IMR-90 (cell line): Measurements from ENCODE around the gene HSBP1L1. TPM values are rescaled to one million over a fixed set of nuclear protein-coding genes. Genes with fewer than 3 reads are reported as not detected.

Experiments used
- ATAC-seq: fragments of 200-7000 bp; cut with Tn5 transposase; 2 replicates; pipeline ENCODE4 v1.9.1; 2020; ENCODE audit warnings: low read depth, mild to moderate bottlenecking, moderate library complexity
- BruUV-seq: library from RNA; stranded (reverse); fragments of 400-500 nt; replicated peaks from 2 replicates; lab custom pipeline; 2021; lab: Mats Ljungman, UMichigan
- CTCF ChIA-PET: fragments of 300-600 bp; formaldehyde crosslinking; extraction: SDS; loops from one replicate; lab custom pipeline; 2021; ENCODE audit warnings: antibody characterized with exemption; lab: Yijun Ruan, JAX
- POLR2A ChIA-PET: fragments of 300-600 bp; sonication (Branson Sonifier 250); formaldehyde crosslinking; loops from one replicate; lab custom pipeline; 2022; ENCODE audit warnings: antibody characterized with exemption; ENCODE audit not compliant: unreplicated experiment; lab: Charles Lee
- DNase-seq: peaks from one replicate; pipeline ENCODE4 v3.0.0; 2013
- H2AFZ ChIP-seq: replicated peaks from 2 replicates; pipeline ENCODE3; 2013; ENCODE audit warnings: low read length, mild to moderate bottlenecking; ENCODE audit not compliant: poor library complexity
- H2AK5ac ChIP-seq: 2 replicates; pipeline ENCODE4 v1.6.1; 2013; ENCODE audit warnings: low read depth, low read length, inconsistent platforms
- H2AK9ac ChIP-seq: replicated peaks from 2 replicates; pipeline ENCODE3; 2013; ENCODE audit warnings: mild to moderate bottlenecking, low read depth, low read length, moderate library complexity; ENCODE audit not compliant: poor library complexity
- H2BK120ac ChIP-seq: 2 replicates; pipeline ENCODE4 v1.6.1; 2013; ENCODE audit warnings: low read depth, low read length, inconsistent platforms
- H2BK15ac ChIP-seq: 3 replicates; pipeline ENCODE4 v1.6.1; 2013; ENCODE audit warnings: low read depth, low read length, inconsistent platforms
- H2BK20ac ChIP-seq: 2 replicates; pipeline ENCODE4 v1.6.1; 2013; ENCODE audit warnings: low read depth, mild to moderate bottlenecking, inconsistent platforms, low read length, moderate library complexity
- H2BK5ac ChIP-seq: 2 replicates; pipeline ENCODE4 v1.6.1; 2013; ENCODE audit warnings: mild to moderate bottlenecking, low read depth, low read length, inconsistent platforms; ENCODE audit not compliant: poor library complexity, severe bottlenecking
- H3K14ac ChIP-seq: replicated peaks from 2 replicates; pipeline ENCODE4 v1.6.1; 2013; ENCODE audit warnings: low read depth, low read length, inconsistent platforms
- H3K18ac ChIP-seq: 2 replicates; pipeline ENCODE4 v1.6.1; 2013; ENCODE audit warnings: low read depth, low read length, control low read depth
- H3K23ac ChIP-seq: 2 replicates; pipeline ENCODE4 v1.6.1; 2013; ENCODE audit warnings: low read depth, low read length, inconsistent platforms
- H3K27ac ChIP-seq: 2 replicates; pipeline ENCODE4 v1.5.1; 2013; ENCODE audit warnings: mild to moderate bottlenecking, control low read depth, low read length; ENCODE audit not compliant: insufficient read depth
- H3K27me3 ChIP-seq: 2 replicates; pipeline ENCODE4 v1.6.1; 2013; ENCODE audit warnings: low read length; ENCODE audit not compliant: control insufficient read depth, insufficient read depth
- H3K36me3 ChIP-seq: 2 replicates; pipeline ENCODE4 v1.6.1; 2013; ENCODE audit warnings: low read length, mixed read lengths; ENCODE audit not compliant: control insufficient read depth, insufficient read depth
- H3K4ac ChIP-seq: 2 replicates; pipeline ENCODE4 v1.6.1; 2013; ENCODE audit warnings: low read depth, low read length, inconsistent platforms
- H3K4me1 ChIP-seq: 2 replicates; pipeline ENCODE4 v1.6.1; 2013; ENCODE audit warnings: low read length, mixed read lengths; ENCODE audit not compliant: control insufficient read depth, insufficient read depth
- H3K4me2 ChIP-seq: 2 replicates; pipeline ENCODE4 v1.6.1; 2013; ENCODE audit warnings: low read depth, mild to moderate bottlenecking, control low read depth, low read length, moderate library complexity
- H3K4me3 ChIP-seq: 2 replicates; pipeline ENCODE4 v1.5.1; 2013; ENCODE audit warnings: low read depth, mild to moderate bottlenecking, control low read depth, low read length, moderate library complexity; ENCODE audit not compliant: insufficient read depth
- H3K56ac ChIP-seq: 2 replicates; pipeline ENCODE4 v1.6.1; 2013; ENCODE audit warnings: low read length, inconsistent platforms; ENCODE audit not compliant: insufficient read depth; ENCODE audit errors: extremely low read depth
- H3K79me1 ChIP-seq, 2 experiments: 2 replicates each; pipeline ENCODE4 v1.6.1; 2013; ENCODE audit warnings: low read length in 2 of 2, inconsistent platforms in 1 of 2, low read depth in 1 of 2
- H3K9ac ChIP-seq: 2 replicates; pipeline ENCODE4 v1.6.1; 2013; ENCODE audit warnings: low read depth, low read length, control low read depth
- H3K9me1 ChIP-seq: 2 replicates; pipeline ENCODE4 v1.6.1; 2013; ENCODE audit warnings: low read length, inconsistent platforms; ENCODE audit not compliant: insufficient read depth
- H3K9me3 ChIP-seq: 2 replicates; pipeline ENCODE4 v1.6.1; 2013; ENCODE audit warnings: low read length; ENCODE audit not compliant: control insufficient read depth, insufficient read depth
- H4K20me1 ChIP-seq: 2 replicates; pipeline ENCODE4 v1.6.1; 2013; ENCODE audit warnings: low read length, inconsistent platforms; ENCODE audit not compliant: insufficient read depth
- H4K5ac ChIP-seq: 2 replicates; pipeline ENCODE4 v1.6.1; 2013; ENCODE audit warnings: mild to moderate bottlenecking, low read depth, low read length, control low read depth
- H4K8ac ChIP-seq, 2 experiments: 2 replicates each; pipeline ENCODE4 v1.6.1; 2013; ENCODE audit warnings: low read depth in 2 of 2, low read length in 2 of 2, control low read depth in 1 of 2, inconsistent platforms in 1 of 2
- H4K91ac ChIP-seq: 2 replicates; pipeline ENCODE4 v1.6.1; 2013; ENCODE audit warnings: low read depth, low read length, inconsistent platforms; ENCODE audit not compliant: insufficient read depth
- BHLHE40 ChIP-seq: fragments of 150-350 bp; IDR thresholded peaks from 2 replicates; pipeline ENCODE4 v1.6.1; 2016; ENCODE audit warnings: mild to moderate bottlenecking, low read depth, low read length
- CTCF ChIP-seq: conservative IDR thresholded peaks from 2 replicates; pipeline ENCODE4 v1.5.1; 2012; ENCODE audit warnings: mild to moderate bottlenecking, low read depth, low read length, improper control_type of control experiment
- ELK1 ChIP-seq: fragments of 150-350 bp; IDR thresholded peaks from 2 replicates; pipeline ENCODE4 v1.6.1; 2016; ENCODE audit warnings: low read depth, mild to moderate bottlenecking, low read length, moderate library complexity, borderline replicate concordance
- FOS ChIP-seq: fragments of 150-350 bp; IDR thresholded peaks from 2 replicates; pipeline ENCODE4 v1.6.1; 2016; ENCODE audit warnings: low read depth, low read length
- MAFK ChIP-seq: IDR thresholded peaks from 2 replicates; pipeline ENCODE4 v1.6.1; 2012; ENCODE audit warnings: low read depth, low read length, improper control_type of control experiment
- MAZ ChIP-seq: IDR thresholded peaks from 2 replicates; pipeline ENCODE4 v1.6.1; 2012; ENCODE audit warnings: low read depth, mild to moderate bottlenecking, low read length, improper control_type of control experiment, moderate library complexity, borderline replicate concordance
- MXI1 ChIP-seq: IDR thresholded peaks from 2 replicates; pipeline ENCODE4 v1.6.1; 2012; ENCODE audit warnings: low read depth, mild to moderate bottlenecking, low read length, moderate library complexity, borderline replicate concordance
- NFE2L2 ChIP-seq: fragments of 150-350 bp; IDR thresholded peaks from 2 replicates; pipeline ENCODE4 v1.6.1; 2016; ENCODE audit warnings: low read depth, mild to moderate bottlenecking, low read length
- POLR2A ChIP-seq: IDR thresholded peaks from 2 replicates; pipeline ENCODE4 v1.6.1; 2012; ENCODE audit warnings: mild to moderate bottlenecking, low read depth, low read length
- RCOR1 ChIP-seq: IDR thresholded peaks from 2 replicates; pipeline ENCODE4 v1.6.1; 2012; ENCODE audit warnings: mild to moderate bottlenecking, low read length, improper control_type of control experiment; ENCODE audit not compliant: insufficient replicate concordance
- RFX5 ChIP-seq: IDR thresholded peaks from 2 replicates; pipeline ENCODE4 v1.8.0; 2012; ENCODE audit warnings: low read depth, mild to moderate bottlenecking, low read length, moderate library complexity
- SMC3 ChIP-seq: fragments of 150-350 bp; IDR thresholded peaks from 2 replicates; pipeline ENCODE4 v1.6.1; 2016; ENCODE audit warnings: low read depth, mild to moderate bottlenecking, antibody characterized with exemption, low read length, moderate library complexity
- WGBS, 2 experiments: methylation state at CpG; one replicate each; pipeline versions ENCODE4 v1.1.5 to v1.1.7; 2013; ENCODE audit warnings: missing lambda C conversion rate in 2 of 2; ENCODE audit not compliant: insufficient read length in 1 of 2; ENCODE audit errors: extremely low coverage in 2 of 2; 5-methylcytosine and 5-hydroxymethylcytosine counted together
- dilution Hi-C: fragments of 300-500 bp; cut with HindIII; formaldehyde crosslinking; loops from one replicate; pipeline ENCODE4 v1.14.3; 2018; ENCODE audit warnings: low sequenced_read_pairs; ENCODE audit not compliant: unreplicated experiment
- in situ Hi-C: fragments of 300-500 bp; cut with MboI; formaldehyde crosslinking; loops from 3 replicates; pipeline ENCODE4 v1.14.3; 2019; ENCODE audit warnings: low sequenced_read_pairs, inconsistent platforms, mixed read lengths
- intact Hi-C: fragments of 100-400 bp; cut with micrococcal nuclease; formaldehyde crosslinking; loops from 2 replicates; pipeline ENCODE4 v1.10.0; 2022
- polyA plus RNA-seq, 3 experiments: library from polyadenylated mRNA; depleted of rRNA; stranded (reverse); fragments of >200 nt; gene quantifications; 2 replicates each; pipeline ENCODE4 v1.2.3, GENCODE V29; 2012; ENCODE audit warnings: low replicate concordance in 1 of 3
- total RNA-seq: library from RNA; depleted of rRNA; stranded (reverse); fragments of >200 nt; gene quantifications from 2 replicates; pipeline ENCODE4 v1.2.3, GENCODE V29; 2012

The HSBP1L1 gene
- total and polyA plus RNA-seq, 2 of the 4 experiments (the other 2 are of a cell fraction), result 8.6 to 18.0 TPM

GRCh38 chr18:79944746-79945117 lies 19.7 kb upstream of the HSBP1L1 start:
- no TSS peak for BruUV-seq
- Histone ChIP-seq H4K5ac (no peak overlapping the region), H3K79me1 (peaks cover 18 to 95% of the 10 kb centered on the region in 2 experiments; a peak in 3 of 4 replicates), H2BK120ac (no peak overlapping the region), H2AFZ (no peak overlapping the region), H2BK20ac (no peak overlapping the region), H3K56ac (no peak overlapping the region), H3K4me1 (peaks cover 10% of the 10 kb centered on the region), H2BK15ac (no peak overlapping the region), H3K36me3 (peaks cover 55% of the 10 kb centered on the region), H3K4me3 (no peak overlapping the region), H3K4me2 (no peak overlapping the region), H4K8ac (no peak overlapping the region), H3K27me3 (no peaks in the 10 kb centered on the region), H3K23ac (no peak overlapping the region), H4K20me1 (peaks cover 81% of the 10 kb centered on the region), H3K14ac (no peak overlapping the region), H3K9ac (no peak overlapping the region), H2AK9ac (no peak overlapping the region), H3K27ac (no peak overlapping the region), H2AK5ac (no peak overlapping the region), H4K91ac (no peak overlapping the region), H3K9me1 (peaks cover 17% of the 10 kb centered on the region), H3K18ac (no peak overlapping the region), H3K9me3 (no peaks in the 10 kb centered on the region), H2BK5ac (no peak overlapping the region), H3K4ac (no peak overlapping the region)
- intact Hi-C loops, result no loop called here
- dilution Hi-C loops, result no loop called here
- no CpG with 5 or more reads among the region's 3 CpGs for WGBS, 2 experiments
- no peak for DNase-seq
- in situ Hi-C loops, result no loop called here
- ChIA-PET POLR2A (no interaction called here), CTCF (no interaction called here)
- ATAC-seq, result no peak
- TF ChIP-seq MXI1 (no peak), ELK1 (no peak), FOS (no peak), POLR2A (no peak), MAZ (no peak), RFX5 (no peak), MAFK (no peak), SMC3 (no peak), RCOR1 (no peak), CTCF (no peak), NFE2L2 (no peak), BHLHE40 (no peak)
